Ascending aorta (tissue), 2 donors: Measurements from ENCODE around the gene MRPS26. TPM values are rescaled to one million over a fixed set of nuclear protein-coding genes. Genes with fewer than 3 reads are reported as not detected.

Experiments used
- DNase-seq, 2 donors: peaks; one replicate each; pipeline ENCODE4 v3.0.0-alpha.2; 2019; ENCODE audit warnings: low spot score in 2 of 2
- H3K27ac ChIP-seq, 2 donors: fragments of 200-600 bp; sonication (generic); one replicate each; pipeline ENCODE4 v1.5.1; 2016 to 2017; ENCODE audit warnings: mild to moderate bottlenecking in 1 of 2
- H3K27me3 ChIP-seq: fragments of 200-600 bp; sonication (generic); one replicate; pipeline ENCODE4 v1.5.1; 2017
- H3K36me3 ChIP-seq, 2 donors: fragments of 200-600 bp; sonication (generic); one replicate each; pipeline ENCODE4 v1.5.1; 2016
- H3K4me1 ChIP-seq, 2 donors: fragments of 200-600 bp; sonication (generic); one replicate each; pipeline ENCODE4 v1.5.1; 2016 to 2017; ENCODE audit warnings: mild to moderate bottlenecking in 1 of 2
- H3K4me3 ChIP-seq, 2 donors: fragments of 200-600 bp; sonication (generic); one replicate each; pipeline ENCODE4 v1.5.1; 2016 to 2017; ENCODE audit warnings: mild to moderate bottlenecking in 1 of 2
- H3K9me3 ChIP-seq, 2 donors: fragments of 200-600 bp; sonication (generic); one replicate each; pipeline ENCODE4 v1.5.1; 2016
- intact Hi-C: fragments of 100-400 bp; cut with DNase I; formaldehyde crosslinking; loops from one replicate; pipeline ENCODE4 v1.15.1; 2023
- total RNA-seq: library from RNA; depleted of rRNA; stranded (reverse); fragments of >200 nt; gene quantifications from one replicate; pipeline ENCODE4 v1.1.0, GENCODE V29; 2016
- TF ChIP-seq, protein P1 (sequence below), 3 experiments: fragments of 200-600 bp in 2 of 3; fragments of 450-650 bp in 1 of 3; sonication (generic) in 2 of 3; IDR thresholded peaks; one replicate each; pipeline ENCODE4 v1.5.1; 2016 to 2019; ENCODE audit warnings: antibody characterized with exemption in 3 of 3, mild to moderate bottlenecking in 1 of 3, moderate library complexity in 1 of 3

Gene MRPS26
- 56.4 TPM for total RNA-seq

DNA sequence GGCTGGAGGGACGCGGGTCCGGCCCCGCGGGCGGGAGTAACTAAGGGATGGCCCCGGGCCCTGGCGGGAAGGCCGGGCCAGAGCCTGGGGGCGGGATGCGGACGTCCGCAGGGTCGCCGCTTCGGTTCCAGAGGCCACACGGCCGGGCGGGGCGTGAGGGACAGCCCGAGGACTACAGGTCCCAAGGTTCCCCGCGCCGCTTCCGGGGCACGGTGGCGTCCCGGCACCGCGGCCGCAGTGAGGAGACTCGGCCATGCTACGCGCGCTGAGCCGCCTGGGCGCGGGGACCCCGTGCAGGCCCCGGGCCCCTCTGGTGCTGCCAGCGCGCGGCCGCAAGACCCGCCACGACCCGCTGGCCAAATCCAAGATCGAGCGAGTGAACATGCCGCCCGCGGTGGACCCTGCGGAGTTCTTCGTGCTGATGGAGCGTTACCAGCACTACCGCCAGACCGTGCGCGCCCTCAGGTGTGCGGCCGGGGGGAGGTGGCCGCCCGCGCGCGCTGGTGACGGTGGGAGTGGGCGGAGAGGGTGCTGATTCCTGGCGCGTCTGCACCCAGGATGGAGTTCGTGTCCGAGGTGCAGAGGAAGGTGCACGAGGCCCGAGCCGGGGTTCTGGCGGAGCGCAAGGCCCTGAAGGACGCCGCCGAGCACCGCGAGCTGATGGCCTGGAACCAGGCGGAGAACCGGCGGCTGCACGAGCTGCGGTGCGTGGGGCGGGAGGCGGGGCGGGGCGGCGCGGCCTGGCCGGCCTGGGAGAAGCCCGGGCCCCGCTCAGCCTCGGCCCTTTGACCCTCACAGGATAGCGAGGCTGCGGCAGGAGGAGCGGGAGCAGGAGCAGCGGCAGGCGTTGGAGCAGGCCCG lies at the start of gene MRPS26:
MRPS26 (plus strand) TSS at position 237 of the 861 bp plus-strand sequence; CDS start at position 254, 17 bp downstream.
- intact Hi-C loops = loop anchor here (1.0 to 10.0 kb wide), 8 partner anchors 126 to 1151 kb away; partner anchors contain the start of genes DDRGK1, DNAAF9, IDH3B and LZTS3
- Histone ChIP-seq H3K27ac (peak within 1 kb of the TSS; percentile 91 to 92), H3K36me3 (peaks cover 14 to 24% of the 10 kb centered on the region in 2 donors), H3K4me1 (peaks cover 7 to 21% of the 10 kb centered on the region in 2 donors), H3K4me3 (peak within 1 kb of the TSS; percentile 89 to 93), H3K27me3 (no peaks in the 10 kb centered on the region), H3K9me3 (no peaks in the 10 kb centered on the region)
- TF ChIP-seq, protein P1, sequence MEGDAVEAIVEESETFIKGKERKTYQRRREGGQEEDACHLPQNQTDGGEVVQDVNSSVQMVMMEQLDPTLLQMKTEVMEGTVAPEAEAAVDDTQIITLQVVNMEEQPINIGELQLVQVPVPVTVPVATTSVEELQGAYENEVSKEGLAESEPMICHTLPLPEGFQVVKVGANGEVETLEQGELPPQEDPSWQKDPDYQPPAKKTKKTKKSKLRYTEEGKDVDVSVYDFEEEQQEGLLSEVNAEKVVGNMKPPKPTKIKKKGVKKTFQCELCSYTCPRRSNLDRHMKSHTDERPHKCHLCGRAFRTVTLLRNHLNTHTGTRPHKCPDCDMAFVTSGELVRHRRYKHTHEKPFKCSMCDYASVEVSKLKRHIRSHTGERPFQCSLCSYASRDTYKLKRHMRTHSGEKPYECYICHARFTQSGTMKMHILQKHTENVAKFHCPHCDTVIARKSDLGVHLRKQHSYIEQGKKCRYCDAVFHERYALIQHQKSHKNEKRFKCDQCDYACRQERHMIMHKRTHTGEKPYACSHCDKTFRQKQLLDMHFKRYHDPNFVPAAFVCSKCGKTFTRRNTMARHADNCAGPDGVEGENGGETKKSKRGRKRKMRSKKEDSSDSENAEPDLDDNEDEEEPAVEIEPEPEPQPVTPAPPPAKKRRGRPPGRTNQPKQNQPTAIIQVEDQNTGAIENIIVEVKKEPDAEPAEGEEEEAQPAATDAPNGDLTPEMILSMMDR (IDR thresholded peaks at IDR 0.05) = no peak
- peak; percentile 55 to 94 for DNase-seq

DNA sequence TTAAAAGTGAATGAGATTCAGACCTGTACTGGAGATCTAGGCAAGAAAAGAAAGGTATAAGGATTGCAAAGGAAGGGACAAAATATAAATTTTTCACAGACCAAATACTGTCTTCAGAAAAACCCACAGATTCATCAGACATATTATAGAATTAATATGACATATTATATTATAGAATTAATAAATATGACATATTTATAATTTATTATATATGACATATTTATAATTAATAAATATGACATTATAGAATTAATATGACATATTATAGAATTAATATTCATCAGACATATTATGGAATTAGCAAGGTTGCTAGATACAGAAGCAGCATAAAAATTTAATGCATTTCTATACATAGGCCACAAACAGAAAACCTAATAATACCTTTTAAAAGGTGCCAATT lies 47.1 kb upstream of the MRPS26 start:
- Histone ChIP-seq H3K27me3 (no peaks in the 10 kb centered on the region), H3K27ac (no peak overlapping the region), H3K9me3 (no peaks in the 10 kb centered on the region), H3K4me1 (no peaks in the 10 kb centered on the region), H3K4me3 (no peak overlapping the region), H3K36me3 (peaks cover 12 to 27% of the 10 kb centered on the region in 2 donors)
- DNase-seq = no peak
- TF ChIP-seq, protein P1 (IDR thresholded peaks at IDR 0.05) = no peak
- intact Hi-C loops = no loop called here

DNA sequence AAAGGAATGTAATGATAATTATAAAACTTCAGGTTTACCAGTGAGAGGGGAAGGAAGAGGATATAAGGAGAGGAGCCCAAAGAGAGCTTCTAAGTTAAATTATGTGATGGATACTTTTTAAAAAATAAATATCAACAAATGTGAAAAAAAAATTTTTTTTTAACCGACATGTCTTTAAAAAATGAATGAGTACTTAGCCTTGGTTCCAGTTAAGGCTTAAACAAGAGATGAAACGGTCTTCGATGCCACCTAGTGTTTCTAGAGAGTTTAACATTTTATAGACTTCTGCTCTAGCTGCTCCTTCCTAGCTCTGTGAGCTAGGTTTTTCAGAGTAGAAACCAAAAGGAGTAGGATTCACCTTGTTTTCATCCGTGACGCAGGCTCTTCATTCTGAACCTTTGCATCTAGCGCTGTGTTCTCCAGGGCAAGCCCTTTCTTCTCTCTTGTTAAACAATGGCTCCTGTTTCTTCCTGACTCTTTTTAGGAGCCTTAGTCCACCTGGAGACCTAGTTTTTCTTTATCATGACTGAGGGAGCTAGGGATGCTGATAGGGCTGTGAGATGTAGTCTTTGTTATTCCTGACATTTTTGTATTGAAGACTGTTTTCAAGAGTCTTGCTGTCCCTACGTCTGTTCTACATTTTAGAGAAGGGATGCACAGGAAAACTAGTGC lies 44.9 kb upstream of the MRPS26 start:
- TF ChIP-seq, protein P1 (IDR thresholded peaks at IDR 0.05) = peak in 2 of 3 experiments; percentile 34 to 36
- no peaks in the 10 kb centered on the region for H3K27me3 ChIP-seq
- no peaks in the 10 kb centered on the region for H3K4me1 ChIP-seq
- H3K36me3 ChIP-seq = peaks cover 16 to 26% of the 10 kb centered on the region in 2 donors
- H3K4me3 ChIP-seq = no peak overlapping the region
- no peak for DNase-seq
- H3K27ac ChIP-seq = no peak overlapping the region
- intact Hi-C loops = loop anchor here (10.0 kb wide), 1 partner anchor 346 kb away; the partner anchor contains the start of gene NOP56
- no peaks in the 10 kb centered on the region for H3K9me3 ChIP-seq

DNA sequence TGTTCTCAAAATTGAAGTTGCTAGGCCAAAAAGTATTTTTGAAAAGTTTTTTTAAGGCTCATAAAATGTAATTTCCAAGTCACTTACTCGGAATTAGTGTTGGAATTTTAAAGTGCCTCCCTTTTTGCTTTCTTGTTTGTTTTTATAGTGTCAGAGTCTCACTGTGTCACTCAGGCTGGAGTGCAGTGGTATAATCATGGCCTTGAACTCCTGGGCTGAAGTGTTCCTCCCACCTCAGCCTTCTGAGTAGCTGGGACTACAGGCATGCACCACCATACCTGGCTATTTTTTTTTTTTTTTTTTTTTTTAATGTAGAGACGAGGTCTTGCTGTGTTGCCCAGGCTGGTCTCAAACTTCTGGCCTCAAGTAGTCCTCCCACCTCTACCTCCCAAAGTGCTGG lies 42.4 kb upstream of the MRPS26 start:
- Histone ChIP-seq H3K9me3 (no peaks in the 10 kb centered on the region), H3K4me3 (no peak overlapping the region), H3K36me3 (peaks cover 28 to 45% of the 10 kb centered on the region in 2 donors), H3K4me1 (no peaks in the 10 kb centered on the region), H3K27me3 (no peaks in the 10 kb centered on the region), H3K27ac (no peak overlapping the region)
- TF ChIP-seq, protein P1 (IDR thresholded peaks at IDR 0.05) = no peak
- no peak for DNase-seq
- intact Hi-C loops = loop anchor here (10.0 kb wide), 1 partner anchor 349 kb away; the partner anchor contains the start of gene NOP56

DNA sequence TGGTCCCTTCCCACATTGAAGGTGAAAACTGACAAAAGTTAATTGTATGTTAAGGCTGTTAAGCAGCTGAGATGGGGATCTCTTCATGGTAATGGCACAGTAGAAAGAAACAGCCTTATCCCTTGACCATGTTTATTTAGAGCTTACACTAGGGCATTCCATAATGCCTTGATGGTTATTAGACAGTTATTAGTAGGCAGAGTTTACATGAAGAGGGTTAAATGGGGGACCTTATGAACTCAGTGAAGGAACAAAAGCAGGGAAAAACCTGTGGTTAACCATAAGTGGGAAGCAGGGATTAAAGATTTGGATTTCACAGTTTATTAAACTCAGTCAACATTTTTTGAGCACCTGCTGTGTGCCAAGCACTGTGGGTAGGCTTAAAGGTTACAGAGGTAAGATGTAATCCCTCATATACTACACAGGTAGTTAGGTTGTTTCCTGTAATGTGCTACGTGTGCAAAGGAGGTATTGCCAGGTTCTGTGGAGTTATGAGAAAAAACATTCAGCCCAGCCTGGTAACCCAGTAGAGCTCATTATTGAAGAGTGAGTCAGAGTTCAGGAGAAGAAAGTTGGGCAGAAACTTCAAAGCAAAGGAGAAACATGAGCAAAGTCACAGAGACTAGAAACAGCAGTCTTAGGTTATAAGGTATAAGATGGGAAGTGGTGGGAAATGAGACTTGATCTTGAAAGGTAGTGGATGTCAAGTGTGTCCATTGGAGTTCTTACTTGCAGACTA lies 34.7 kb upstream of the MRPS26 start:
- H3K4me3 ChIP-seq = no peak overlapping the region
- no peaks in the 10 kb centered on the region for H3K4me1 ChIP-seq
- TF ChIP-seq, protein P1 (IDR thresholded peaks at IDR 0.05) = no peak
- no peak overlapping the region for H3K27ac ChIP-seq
- H3K36me3 ChIP-seq = peaks cover 39 to 45% of the 10 kb centered on the region in 2 donors
- H3K27me3 ChIP-seq = no peaks in the 10 kb centered on the region
- H3K9me3 ChIP-seq = no peaks in the 10 kb centered on the region
- no peak for DNase-seq
- intact Hi-C loops = no loop called here
